AML-193 (cell line): ENCODE measurements around the gene RGS9BP.
A peak's percentile ranks its signal among the peaks of the same experiment; 100 is the strongest.
"Not testable (repeated sequence)": the region's sequence is repeated elsewhere in the genome, so short reads cannot be mapped to it uniquely, and the experiment has no call there.

Experiments
- DNase-seq, 2 experiments: peaks; one replicate each; lab custom pipeline; 2025; lab: John Stamatoyannopoulos, UW

The RGS9BP gene

GRCh38 chr19:32671883-32672593 lies 3.6 kb upstream of the RGS9BP start:
- peak in 1 of 2 experiments; percentile 9 for DNase-seq

- DNase-seq: no peak
Observed at GRCh38 chr19:32672841-32673240, 2.8 kb upstream of the RGS9BP start.

GRCh38 chr19:32673573-32673972 lies 2.1 kb upstream of the RGS9BP start:
- no peak for DNase-seq

GRCh38 chr19:32674153-32674930 lies 1.3 kb upstream of the RGS9BP start:
- DNase-seq: no peak

GRCh38 chr19:32674931-32675719 lies 523 bp upstream of the RGS9BP start, which contains the start of gene ANKRD27:
Gene ANKRD27 (minus strand): TSS chr19:32675180. CDS start chr19:32659015, 16,165 bp downstream.
- peak; percentile 94 to 96 for DNase-seq

- no peak for DNase-seq
Observed at GRCh38 chr19:32676186-32676894, 692 bp downstream of the RGS9BP start.

GRCh38 chr19:32676895-32677359 lies 1.3 kb downstream of the RGS9BP start:
- no peak for DNase-seq

- DNase-seq: no peak
Observed at GRCh38 chr19:32677657-32678056, 2.0 kb downstream of the RGS9BP start.

GRCh38 chr19:32680986-32681385 lies 5.3 kb downstream of the RGS9BP start:
- DNase-seq: peak; percentile 39 to 43

- DNase-seq: no peak
Observed at GRCh38 chr19:32682317-32682716, 6.7 kb downstream of the RGS9BP start.

- DNase-seq: no peak
Observed at GRCh38 chr19:32686847-32687475, 11.3 kb downstream of the RGS9BP start.

- DNase-seq: no peak
Observed at GRCh38 chr19:32687681-32688080, 12.0 kb downstream of the RGS9BP start.

- DNase-seq: no peak
Observed at GRCh38 chr19:32688311-32688710, 12.7 kb downstream of the RGS9BP start.

GRCh38 chr19:32691291-32691951 lies 15.8 kb downstream of the RGS9BP start, which contains the start of gene NUDT19:
Gene NUDT19 (plus strand): TSS chr19:32691821. CDS start chr19:32691961, 140 bp downstream.
- peak; percentile 46 to 67 for DNase-seq

GRCh38 chr19:32691952-32692726 lies 16.5 kb downstream of the RGS9BP start:
- peak; percentile 39 to 44 for DNase-seq

- DNase-seq: no peak
Observed at GRCh38 chr19:32692727-32693061, 17.0 kb downstream of the RGS9BP start.

GRCh38 chr19:32693151-32694108 lies 17.8 kb downstream of the RGS9BP start:
- peak in 1 of 2 experiments; percentile 25 for DNase-seq

- DNase-seq: not testable (repeated sequence)
Observed at GRCh38 chr19:32694316-32694715, 18.7 kb downstream of the RGS9BP start.

- DNase-seq: peak; percentile 9 to 18
Observed at GRCh38 chr19:32694851-32695250, 19.2 kb downstream of the RGS9BP start.
